Measurements from ENCODE around the gene TMEM119.
A peak's percentile ranks its signal among the peaks of the same experiment; 100 is the strongest.
"Not testable (repeated sequence)": the region's sequence is repeated elsewhere in the genome, so short reads cannot be mapped to it uniquely, and the experiment has no call there.

The TMEM119 gene

DNA sequence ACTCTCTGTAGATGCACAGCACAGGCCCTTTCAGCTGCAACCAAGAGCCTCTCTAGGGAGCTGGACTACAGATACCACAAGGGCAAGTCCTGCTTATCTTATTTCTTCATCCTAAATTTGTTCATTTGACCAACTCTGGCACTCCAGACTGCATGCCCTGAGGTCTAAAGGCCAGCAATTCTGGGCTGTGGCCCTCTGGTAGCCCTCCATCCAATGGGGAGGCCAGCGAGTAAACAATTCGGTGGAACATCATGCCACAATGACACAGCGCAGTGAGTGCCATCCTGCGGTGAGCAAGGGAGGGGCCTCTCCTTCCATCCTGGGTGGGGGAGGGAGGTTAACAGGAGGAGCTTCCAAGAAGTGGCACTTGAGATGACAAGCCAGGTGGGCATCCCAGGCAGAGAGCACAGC lies 36.5 kb upstream of the TMEM119 start:
- DNase-seq = peak; percentile 90

DNA sequence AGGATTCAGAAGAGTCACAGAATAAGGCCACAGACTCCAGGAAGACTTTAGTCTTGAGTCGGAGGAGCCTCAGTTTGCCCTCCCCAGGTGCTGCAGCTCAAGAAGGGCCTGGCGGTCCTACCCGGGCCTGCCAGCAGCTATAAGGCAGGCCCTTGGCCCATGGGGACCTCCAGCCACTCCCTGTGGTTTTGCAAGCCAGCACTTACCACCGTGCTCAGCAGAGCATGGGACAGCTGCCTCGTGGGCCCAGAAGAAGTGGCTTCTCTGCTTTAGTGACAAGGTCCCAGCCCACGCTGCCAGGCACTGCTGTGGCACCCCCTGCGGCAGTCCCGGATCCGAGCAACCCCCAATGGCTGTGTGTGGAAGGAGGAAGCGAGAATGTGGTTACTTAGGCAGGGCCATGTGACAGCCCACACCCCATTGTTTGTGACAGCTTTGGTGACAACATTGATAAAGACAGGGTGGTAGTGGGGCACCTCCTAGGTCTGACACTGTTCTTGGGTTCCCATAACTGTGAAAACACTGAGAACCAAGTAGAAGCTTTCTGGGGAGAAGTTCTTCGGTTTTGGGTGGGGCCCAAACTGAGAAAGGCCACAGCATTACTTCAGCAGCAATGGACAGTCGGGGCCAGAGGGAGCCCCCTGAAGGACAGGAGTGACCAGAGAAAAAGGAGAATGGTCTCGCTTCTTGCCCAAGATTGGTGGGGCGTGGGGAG lies 35.8 kb upstream of the TMEM119 start, which contains the start of gene SELPLG:
Gene SELPLG, minus strand, starts transcription at position 361 of the 715 bp plus-strand sequence. CDS start 9,587 bp downstream, outside the sequence.
- peak; percentile 93 for DNase-seq

DNA sequence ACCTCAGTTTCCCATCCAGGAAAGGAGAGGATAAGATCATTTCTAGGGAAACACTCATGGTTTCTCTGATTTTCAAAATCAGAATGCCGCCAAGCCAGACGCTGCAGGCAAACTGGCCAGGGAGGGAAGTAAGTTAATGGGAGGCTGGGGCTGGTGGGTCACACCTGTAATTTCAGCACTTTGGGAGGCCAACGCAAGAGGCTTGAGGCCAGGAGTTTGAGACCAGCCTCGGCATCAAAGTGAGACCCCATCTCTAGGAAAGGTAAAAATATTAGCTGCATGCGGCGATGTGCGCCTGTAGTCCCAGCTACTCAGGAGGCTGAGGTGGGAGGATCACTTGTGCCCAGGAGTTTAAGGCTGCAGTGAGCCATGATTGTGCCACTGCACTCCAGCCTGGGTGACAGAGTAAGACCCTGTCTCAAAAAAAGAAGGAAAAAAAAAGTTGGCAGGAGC lies 35.2 kb upstream of the TMEM119 start:
- no peak for DNase-seq

GRCh38 chr12:108631261-108631660 lies 33.4 kb upstream of the TMEM119 start:
- DNase-seq = not testable (repeated sequence)

GRCh38 chr12:108630481-108631207 lies 32.8 kb upstream of the TMEM119 start:
- peak; percentile 46 for DNase-seq

DNA sequence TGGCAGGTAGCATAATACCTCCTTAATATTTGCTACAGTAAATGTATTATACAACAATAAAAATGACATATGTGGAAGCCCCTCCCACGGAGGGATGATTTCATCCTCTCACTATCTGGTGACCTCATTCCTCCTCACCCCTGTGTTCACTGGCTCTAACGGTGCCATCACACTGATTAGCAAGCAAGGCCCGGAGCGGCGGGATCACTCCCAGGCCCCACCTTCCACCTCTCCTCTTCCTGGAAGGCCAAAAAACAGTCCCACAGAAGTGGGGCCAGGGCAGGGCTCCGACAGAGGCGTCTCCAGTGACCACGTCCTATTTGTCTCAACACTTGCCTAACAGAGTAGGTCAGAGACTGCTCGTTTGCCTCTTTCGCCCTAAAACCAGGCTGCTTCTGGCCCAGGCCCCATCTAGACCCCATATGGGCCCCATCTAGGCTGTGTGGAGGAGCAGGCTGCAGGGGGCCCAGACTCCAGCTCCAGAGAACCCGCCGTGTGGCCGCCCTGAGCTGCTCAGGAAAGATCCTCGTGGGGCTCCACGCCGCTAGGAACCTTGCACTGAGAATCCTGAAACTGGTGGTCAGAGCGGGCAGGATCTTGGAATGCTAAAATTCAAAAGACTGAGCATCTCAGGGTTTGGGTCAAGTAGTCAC lies 32.1 kb upstream of the TMEM119 start:
- peak; percentile 80 for DNase-seq

DNA sequence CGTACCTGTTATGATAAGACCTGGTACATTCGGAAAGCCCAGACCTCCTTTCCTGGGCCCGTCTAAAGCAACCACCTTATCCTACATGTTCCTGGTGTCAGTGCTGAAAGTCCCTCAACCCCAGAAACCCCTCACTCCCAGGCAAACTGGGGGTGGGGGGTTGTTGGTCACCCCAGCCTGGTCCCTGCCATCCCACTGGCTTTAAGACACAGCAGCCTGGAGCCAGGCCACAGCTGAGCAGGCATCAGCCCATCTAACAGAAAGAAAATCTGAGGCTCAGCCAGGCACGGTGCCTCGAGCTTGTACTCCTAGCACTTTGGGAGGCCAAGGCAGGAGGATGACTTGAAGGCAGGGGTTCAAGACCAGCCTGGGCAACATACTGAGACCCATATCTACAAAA lies 31.3 kb upstream of the TMEM119 start:
- no peak for DNase-seq

- DNase-seq = no peak
Measured at GRCh38 chr12:108627134-108627920, 29.4 kb upstream of the TMEM119 start.

DNA sequence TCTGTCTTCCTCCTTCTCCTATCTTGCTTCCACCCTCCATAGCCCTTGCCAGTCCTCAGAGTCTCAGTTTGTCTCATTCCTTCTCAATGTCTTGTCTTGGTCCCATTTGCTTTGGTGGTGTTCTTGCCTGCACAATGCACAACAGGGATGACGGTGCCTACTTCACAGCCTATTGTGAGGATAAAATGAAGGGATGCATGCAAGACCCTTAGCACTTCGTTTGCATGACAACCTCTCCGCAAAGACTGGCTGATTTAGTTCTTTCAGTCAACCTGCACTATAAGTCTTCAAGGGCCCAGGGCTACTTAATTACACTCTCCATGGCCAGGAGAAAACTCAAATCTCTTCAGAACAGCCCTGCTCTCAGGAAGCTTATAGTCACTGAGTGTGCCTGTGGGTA lies 27.3 kb upstream of the TMEM119 start:
- DNase-seq = no peak

- no peak for DNase-seq
Measured at GRCh38 chr12:108623577-108623976, 25.7 kb upstream of the TMEM119 start.

DNA sequence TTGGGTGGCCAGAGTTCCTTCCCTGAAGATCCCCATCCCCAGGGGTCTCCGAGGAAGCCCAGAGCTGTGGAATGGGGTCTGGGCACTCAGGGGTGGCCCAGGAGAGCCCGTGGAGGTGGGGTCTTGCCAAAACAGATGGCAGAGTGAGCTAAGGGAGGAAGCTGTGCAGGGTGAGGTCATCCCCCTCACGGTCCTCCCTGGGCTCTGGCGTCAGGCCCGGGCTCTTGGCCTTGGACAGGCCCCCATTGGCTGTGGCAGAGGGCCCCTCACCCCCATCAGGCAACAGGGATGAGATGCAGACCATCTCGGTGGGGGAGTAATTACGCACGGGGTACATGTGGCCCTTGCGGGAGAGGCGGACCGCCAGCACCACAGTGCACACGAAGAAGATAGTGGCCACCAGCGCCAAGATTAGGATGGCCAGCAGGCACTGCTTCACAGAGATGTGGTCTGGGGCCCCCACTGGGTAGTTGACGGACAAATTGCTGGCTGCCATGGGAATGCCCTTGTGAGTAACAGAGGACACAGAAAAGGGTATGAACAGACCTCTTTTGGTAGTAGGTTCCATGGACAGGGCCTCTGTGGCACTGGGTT lies 25.1 kb upstream of the TMEM119 start:
- DNase-seq = no peak

DNA sequence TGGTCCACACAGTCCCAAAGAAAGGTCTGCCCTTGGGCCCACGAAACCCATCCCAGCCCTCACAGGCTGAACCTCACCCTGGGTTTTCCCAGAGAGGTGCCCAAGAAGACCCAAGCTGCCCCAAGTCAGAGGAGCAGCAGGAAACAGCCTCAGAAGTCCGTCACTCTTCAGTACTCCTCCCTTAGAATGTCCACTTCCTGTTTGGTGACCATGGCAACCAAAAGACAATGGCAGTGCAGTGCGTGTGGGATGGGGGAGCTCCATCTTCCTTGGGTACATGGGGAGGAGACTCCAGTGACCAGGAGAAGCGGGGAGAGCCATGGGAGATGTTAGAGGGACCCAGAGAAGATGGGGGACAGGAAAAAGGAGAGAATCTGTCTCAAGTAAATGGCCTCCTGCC lies 24.5 kb upstream of the TMEM119 start:
- no peak for DNase-seq

GRCh38 chr12:108621161-108621560 lies 23.3 kb upstream of the TMEM119 start:
- DNase-seq = no peak

DNA sequence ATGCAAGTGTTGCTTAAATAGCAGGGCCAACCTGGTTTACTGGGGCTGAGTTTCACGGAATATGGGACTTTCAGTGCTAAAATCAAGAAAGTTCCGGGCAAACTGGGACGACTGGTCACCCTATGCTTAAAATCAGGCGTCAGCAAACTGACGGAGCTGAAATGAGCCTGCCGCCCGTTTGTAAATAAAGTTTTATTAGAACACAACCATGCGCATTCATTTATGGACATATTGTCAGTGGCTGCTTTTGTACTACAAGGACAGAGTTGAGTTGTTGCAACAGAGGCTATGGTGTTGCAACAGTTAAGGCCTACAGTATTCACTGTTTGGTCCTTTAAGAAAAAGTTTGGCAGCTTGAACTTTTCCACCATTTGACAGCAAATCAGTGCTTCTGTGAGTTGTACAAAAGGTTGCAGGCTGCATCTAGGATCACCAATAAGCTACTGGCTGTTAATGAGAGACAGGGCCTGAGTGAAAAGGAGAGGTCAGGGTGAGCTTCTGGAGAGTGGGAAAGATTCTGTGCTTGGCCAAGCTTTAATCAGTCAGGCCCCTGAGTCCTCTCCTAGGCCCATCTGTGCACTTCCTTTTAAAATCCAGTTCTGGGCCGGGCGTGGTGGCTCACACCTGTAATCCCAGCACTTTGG lies 22.5 kb upstream of the TMEM119 start:
- no peak for DNase-seq

GRCh38 chr12:108619369-108620160 lies 21.7 kb upstream of the TMEM119 start:
- DNase-seq = no peak

DNA sequence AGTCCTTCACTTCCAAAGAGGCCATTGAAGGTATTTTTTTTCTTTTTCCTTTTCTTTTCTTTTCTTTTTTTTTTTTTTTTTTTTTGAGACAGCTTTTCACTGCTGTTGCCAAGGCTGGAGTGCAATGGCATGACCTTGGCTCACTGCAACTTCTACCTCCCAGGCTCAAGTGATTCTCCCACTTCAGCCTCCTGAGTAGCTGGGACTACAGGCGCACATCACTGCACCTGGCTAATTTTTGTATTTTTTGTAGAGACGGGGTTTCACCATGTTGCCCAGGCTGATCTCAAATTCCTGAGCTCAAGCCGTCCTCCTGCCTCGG lies 21.0 kb upstream of the TMEM119 start:
- DNase-seq = not testable (repeated sequence)

DNA sequence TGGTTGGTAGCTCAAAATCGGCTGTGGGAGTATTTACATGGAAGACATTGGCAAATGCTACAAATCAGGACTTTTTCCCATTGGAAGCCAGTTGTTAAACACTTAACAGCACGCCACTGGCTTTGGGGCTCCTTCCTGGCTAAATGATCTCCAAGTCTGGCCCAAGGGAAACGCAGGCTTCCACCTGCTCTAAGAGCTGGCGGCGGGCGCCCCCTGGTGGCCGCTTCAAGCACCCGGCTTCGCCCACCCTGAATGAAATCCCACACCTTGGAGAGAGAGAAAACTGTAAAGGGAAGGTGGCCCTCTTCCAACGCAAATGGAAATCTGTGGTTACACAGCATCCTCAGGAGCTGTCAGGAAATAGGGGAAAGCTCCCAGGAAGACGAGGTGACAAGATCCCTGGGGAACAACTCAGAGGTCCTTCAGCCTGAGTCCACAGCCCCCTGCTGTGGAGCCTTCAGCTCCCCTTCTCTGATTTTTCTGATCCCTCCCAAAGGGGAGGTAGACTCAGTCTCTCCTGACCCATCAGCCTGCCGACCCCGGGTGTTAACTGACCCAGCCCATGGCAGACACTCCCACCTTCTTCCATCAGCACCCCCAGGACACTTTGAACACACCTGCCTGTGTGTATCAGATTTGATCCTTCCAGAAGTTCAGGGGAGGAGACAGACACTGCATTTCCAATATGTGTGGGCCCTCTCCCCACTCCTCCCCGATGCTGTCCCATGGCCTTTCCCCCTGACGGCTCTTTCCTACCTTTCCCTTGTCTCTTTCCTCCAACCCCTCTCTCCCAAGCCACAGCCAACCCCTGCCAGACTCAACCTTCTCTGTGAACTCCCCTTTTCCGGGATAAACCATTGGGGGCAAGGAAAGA lies 20.4 kb upstream of the TMEM119 start:
- peak; percentile 82 for DNase-seq

DNA sequence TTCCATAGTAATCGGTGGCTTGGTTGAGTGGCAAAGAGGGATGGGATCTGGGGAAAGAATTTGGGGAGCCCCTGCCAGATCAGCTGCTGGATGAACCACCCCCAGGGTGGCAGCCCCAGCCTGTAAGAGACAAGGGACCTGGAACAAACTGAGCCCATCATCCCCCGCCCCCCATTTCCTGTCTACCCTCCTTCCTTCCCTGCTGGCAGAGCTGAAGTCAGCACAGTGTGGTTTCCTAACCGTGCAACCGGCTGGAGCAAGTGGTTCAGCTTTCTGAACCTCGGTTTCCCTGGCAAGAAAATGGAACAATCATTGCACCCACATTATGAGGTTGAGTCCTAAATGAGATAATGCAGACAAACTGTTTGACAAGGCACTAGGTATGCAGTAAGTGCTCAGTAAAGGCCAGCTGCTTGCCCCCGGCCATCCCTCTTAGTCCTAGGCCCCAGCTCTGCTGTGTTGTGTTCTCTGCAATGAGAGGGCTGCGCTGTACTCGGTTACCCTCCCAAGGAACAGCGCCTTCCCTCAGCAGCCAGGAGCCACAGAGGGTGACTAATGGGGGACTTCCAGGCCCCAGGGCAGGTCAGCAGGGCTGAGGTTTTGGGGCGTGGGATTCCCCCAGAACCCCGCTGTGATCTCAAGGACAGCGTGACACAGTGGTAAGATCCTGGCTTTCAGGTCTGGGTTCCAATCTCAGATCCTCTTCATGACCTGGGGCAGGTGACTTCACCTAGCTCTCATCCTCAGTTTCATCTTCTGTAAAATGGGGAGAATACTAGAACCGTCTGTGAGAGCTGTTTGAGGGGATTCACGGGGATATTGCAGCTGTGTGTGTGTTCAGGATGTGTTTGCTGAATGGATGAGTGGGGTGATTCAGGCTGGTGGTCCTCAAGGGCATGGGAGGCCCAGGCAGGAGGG lies 19.3 kb upstream of the TMEM119 start:
- peak; percentile 89 for DNase-seq

DNA sequence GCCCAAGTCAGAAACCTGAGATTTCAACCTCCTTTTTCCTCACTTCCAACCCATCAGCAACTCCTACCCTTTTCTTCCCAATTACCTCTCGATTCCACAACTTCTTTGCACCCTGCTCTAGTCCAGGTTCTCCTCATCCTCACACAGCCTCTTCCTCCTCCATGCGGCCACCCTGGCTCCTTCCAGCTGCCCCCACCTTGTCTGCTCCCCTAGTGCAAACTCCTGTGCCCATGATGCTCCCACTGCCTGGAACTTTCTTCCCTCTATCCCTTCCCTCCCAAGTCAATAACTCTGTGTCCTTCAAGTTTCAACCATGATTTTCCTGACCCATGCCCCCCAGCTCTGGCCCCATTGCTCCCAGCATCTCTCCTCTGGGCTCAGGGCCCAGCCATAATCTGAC lies 18.5 kb upstream of the TMEM119 start:
- DNase-seq = no peak
